ENCODE measurements around the gene ANO3. TPM values are rescaled to one million over a fixed set of nuclear protein-coding genes. Genes with fewer than 3 reads are reported as not detected.

ANO3 gene
- total and polyA plus RNA-seq, 2 experiments from 2014 or later: 0.10 to 0.32 TPM

- Histone ChIP-seq H3K27ac (no peak overlapping the region), H3F3A (ENCODE audit: insufficient read depth) (no peaks in the 10 kb centered on the region), H3K79me2 (ENCODE audit: insufficient read depth) (no peaks in the 10 kb centered on the region), H4K20me1 (ENCODE audit: insufficient read depth) (no peaks in the 10 kb centered on the region), H3K4me1 (ENCODE audit: insufficient read depth) (no peaks in the 10 kb centered on the region), H3K9me3 (ENCODE audit: low read depth) (no peaks in the 10 kb centered on the region), H3K9me2 (ENCODE audit: insufficient read depth) (no peaks in the 10 kb centered on the region), H3K4me3 (no peak overlapping the region), H2AFZ (no peak overlapping the region), H3K36me3 (ENCODE audit: low read depth) (no peaks in the 10 kb centered on the region), H3K4me2 (ENCODE audit: unreplicated experiment) (no peak overlapping the region), H3K27me3 (replicated peaks; ENCODE audit: insufficient read depth) (no peaks in the 10 kb centered on the region), H3K9ac (no peak overlapping the region)
- DNase-seq: no peak
- 84 to 90% methylated on average over 2 of the region's 2 CpGs for WGBS, 2 experiments (ENCODE audit: low coverage in 1 of 2, low lambda C conversion rate in 2 of 2, missing lambda C conversion rate in 2 of 2)
- in situ Hi-C loops (cut with MboI): no loop called here
- TF ChIP-seq EZH2phosphoT487 (IDR thresholded peaks at IDR 0.05; ENCODE audit: insufficient read depth, low read depth) (no peak), EZH2 (IDR thresholded peaks at IDR 0.05; ENCODE audit: insufficient read depth, poor library complexity, severe bottlenecking) (no peak)
These were observed 344.7 kb downstream of the ANO3 start for GRCh38 chr11:26676641-26677040.

- Histone ChIP-seq H3K27me3 (replicated peaks; ENCODE audit: insufficient read depth) (no peaks in the 10 kb centered on the region), H3K4me2 (ENCODE audit: unreplicated experiment) (no peak overlapping the region), H3K9me2 (ENCODE audit: insufficient read depth) (no peaks in the 10 kb centered on the region), H3K79me2 (ENCODE audit: insufficient read depth) (no peaks in the 10 kb centered on the region), H3K4me1 (ENCODE audit: insufficient read depth) (no peaks in the 10 kb centered on the region), H4K20me1 (ENCODE audit: insufficient read depth) (no peaks in the 10 kb centered on the region), H3K36me3 (ENCODE audit: low read depth) (no peaks in the 10 kb centered on the region), H3K4me3 (no peak overlapping the region), H3K9ac (no peak overlapping the region), H3F3A (ENCODE audit: insufficient read depth) (no peaks in the 10 kb centered on the region), H3K9me3 (ENCODE audit: low read depth) (no peaks in the 10 kb centered on the region), H3K27ac (no peak overlapping the region), H2AFZ (no peak overlapping the region)
- no peak for DNase-seq
- in situ Hi-C loops (cut with MboI): no loop called here
- no peak for TF ChIP-seq EZH2phosphoT487 (IDR thresholded peaks at IDR 0.05; ENCODE audit: insufficient read depth, low read depth)
- no peak for TF ChIP-seq EZH2 (IDR thresholded peaks at IDR 0.05; ENCODE audit: insufficient read depth, poor library complexity, severe bottlenecking)
These were observed 345.6 kb downstream of the ANO3 start for GRCh38 chr11:26677566-26677965.

- no peaks in the 10 kb centered on the region for H3K9me2 ChIP-seq (ENCODE audit: insufficient read depth)
- no peak for DNase-seq
- in situ Hi-C loops (cut with MboI): no loop called here
- H3K36me3 ChIP-seq (ENCODE audit: low read depth): no peaks in the 10 kb centered on the region
- whole genome bisulfite sequencing, 2 experiments (ENCODE audit: low coverage in 1 of 2, low lambda C conversion rate in 2 of 2, missing lambda C conversion rate in 2 of 2): 41 to 61% methylated on average over 1 of the region's 1 CpG
- TF ChIP-seq EZH2phosphoT487 (IDR thresholded peaks at IDR 0.05; ENCODE audit: insufficient read depth, low read depth): no peak
- TF ChIP-seq EZH2 (IDR thresholded peaks at IDR 0.05; ENCODE audit: insufficient read depth, poor library complexity, severe bottlenecking): no peak
- no peaks in the 10 kb centered on the region for H4K20me1 ChIP-seq (ENCODE audit: insufficient read depth)
- no peak overlapping the region for H3K4me2 ChIP-seq (ENCODE audit: unreplicated experiment)
- no peak overlapping the region for H3K4me3 ChIP-seq
- H3K79me2 ChIP-seq (ENCODE audit: insufficient read depth): no peaks in the 10 kb centered on the region
- no peak overlapping the region for H3K27ac ChIP-seq
- H3K9ac ChIP-seq: no peak overlapping the region
- H3K27me3 ChIP-seq (replicated peaks; ENCODE audit: insufficient read depth): no peaks in the 10 kb centered on the region
- H3K9me3 ChIP-seq (ENCODE audit: low read depth): no peaks in the 10 kb centered on the region
- H3K4me1 ChIP-seq (ENCODE audit: insufficient read depth): no peaks in the 10 kb centered on the region
- no peak overlapping the region for H2AFZ ChIP-seq
- no peaks in the 10 kb centered on the region for H3F3A ChIP-seq (ENCODE audit: insufficient read depth)
These were observed 355.4 kb downstream of the ANO3 start for GRCh38 chr11:26687351-26687750.

GRCh38 chr11:26688701-26689100 is 356.8 kb downstream of the ANO3 start:
- no peak overlapping the region for H3K4me2 ChIP-seq (ENCODE audit: unreplicated experiment)
- TF ChIP-seq EZH2phosphoT487 (IDR thresholded peaks at IDR 0.05; ENCODE audit: insufficient read depth, low read depth) (no peak), EZH2 (IDR thresholded peaks at IDR 0.05; ENCODE audit: insufficient read depth, poor library complexity, severe bottlenecking) (no peak)
- H3K27ac ChIP-seq: no peak overlapping the region
- H3K9me2 ChIP-seq (ENCODE audit: insufficient read depth): no peaks in the 10 kb centered on the region
- H3K4me1 ChIP-seq (ENCODE audit: insufficient read depth): no peaks in the 10 kb centered on the region
- no peaks in the 10 kb centered on the region for H3K36me3 ChIP-seq (ENCODE audit: low read depth)
- WGBS, 2 experiments (ENCODE audit: low coverage in 1 of 2, low lambda C conversion rate in 2 of 2, missing lambda C conversion rate in 2 of 2): 55% methylated on average over 4 of the region's 4 CpGs
- no peaks in the 10 kb centered on the region for H3F3A ChIP-seq (ENCODE audit: insufficient read depth)
- DNase-seq: peak; percentile 46
- H3K9me3 ChIP-seq (ENCODE audit: low read depth): no peaks in the 10 kb centered on the region
- H3K9ac ChIP-seq: no peak overlapping the region
- no peak overlapping the region for H3K4me3 ChIP-seq
- in situ Hi-C loops (cut with MboI): no loop called here
- H4K20me1 ChIP-seq (ENCODE audit: insufficient read depth): no peaks in the 10 kb centered on the region
- H3K79me2 ChIP-seq (ENCODE audit: insufficient read depth): no peaks in the 10 kb centered on the region
- no peak overlapping the region for H2AFZ ChIP-seq
- no peaks in the 10 kb centered on the region for H3K27me3 ChIP-seq (replicated peaks; ENCODE audit: insufficient read depth)

GRCh38 chr11:26696330-26696729 is 364.4 kb downstream of the ANO3 start:
- no peaks in the 10 kb centered on the region for H3K36me3 ChIP-seq (ENCODE audit: low read depth)
- 78 to 80% methylated on average over 3 of the region's 3 CpGs for WGBS, 2 experiments (ENCODE audit: low coverage in 1 of 2, low lambda C conversion rate in 2 of 2, missing lambda C conversion rate in 2 of 2)

More at GRCh38 chr11:26696330-26696729, 364.4 kb downstream of the ANO3 start:
- DNase-seq: no peak
- no peaks in the 10 kb centered on the region for H3K79me2 ChIP-seq (ENCODE audit: insufficient read depth)
- TF ChIP-seq EZH2phosphoT487 (IDR thresholded peaks at IDR 0.05; ENCODE audit: insufficient read depth, low read depth): no peak
- no peak overlapping the region for H2AFZ ChIP-seq
- H3K9me2 ChIP-seq (ENCODE audit: insufficient read depth): no peaks in the 10 kb centered on the region
- no peak overlapping the region for H3K9ac ChIP-seq
- in situ Hi-C loops (cut with MboI): no loop called here
- H3F3A ChIP-seq (ENCODE audit: insufficient read depth): no peaks in the 10 kb centered on the region
- no peaks in the 10 kb centered on the region for H3K4me1 ChIP-seq (ENCODE audit: insufficient read depth)
- no peaks in the 10 kb centered on the region for H3K27me3 ChIP-seq (replicated peaks; ENCODE audit: insufficient read depth)
- H3K9me3 ChIP-seq (ENCODE audit: low read depth): no peaks in the 10 kb centered on the region
- H4K20me1 ChIP-seq (ENCODE audit: insufficient read depth): no peaks in the 10 kb centered on the region
- no peak overlapping the region for H3K4me2 ChIP-seq (ENCODE audit: unreplicated experiment)
- no peak overlapping the region for H3K4me3 ChIP-seq
- H3K27ac ChIP-seq: no peak overlapping the region

All from GM23248 (cell line).